Activated naive CD4-positive, alpha-beta T cell treated with anti-CD3 and anti-CD28 coated beads, Interleukin-2, amount 50 U/mL, for 24 hours (primary cell): ENCODE data around the gene TMEM87A.
"Not testable (repeated sequence)": the region's sequence is repeated elsewhere in the genome, so short reads cannot be mapped to it uniquely, and the experiment has no call there.

Source experiments
- H3K27ac Mint-ChIP-seq: one replicate; pipeline ENCODE4 v1.8.0; 2021; ENCODE audit warnings: mild to moderate bottlenecking, mixed read lengths
- H3K27me3 Mint-ChIP-seq: one replicate; pipeline ENCODE4 v1.8.0; 2021; ENCODE audit warnings: mixed read lengths
- H3K36me3 Mint-ChIP-seq: one replicate; pipeline ENCODE4 v1.8.0; 2021; ENCODE audit warnings: mixed read lengths
- H3K4me1 Mint-ChIP-seq: one replicate; pipeline ENCODE4 v1.8.0; 2021; ENCODE audit warnings: mixed read lengths
- H3K4me3 Mint-ChIP-seq: one replicate; pipeline ENCODE4 v1.8.0; 2021; ENCODE audit warnings: mild to moderate bottlenecking, mixed read lengths
- H3K9me3 Mint-ChIP-seq: one replicate; pipeline ENCODE4 v1.8.0; 2021; ENCODE audit warnings: mixed read lengths

TMEM87A gene

GRCh38 chr15:42279234-42279723 is 6.0 kb upstream of the TMEM87A start:
- Mint-ChIP-seq H3K4me3 (no peak overlapping the region), H3K9me3 (no peaks in the 10 kb centered on the region), H3K27ac (no peak overlapping the region), H3K4me1 (peaks cover 25% of the 10 kb centered on the region), H3K36me3 (peaks cover 4% of the 10 kb centered on the region), H3K27me3 (no peaks in the 10 kb centered on the region)

- Mint-ChIP-seq H3K36me3 (peaks cover 6% of the 10 kb centered on the region), H3K4me1 (peaks cover 38% of the 10 kb centered on the region), H3K27me3 (no peaks in the 10 kb centered on the region), H3K27ac (peak overlapping the region; percentile 41), H3K4me3 (no peak overlapping the region), H3K9me3 (no peaks in the 10 kb centered on the region)
Measured at GRCh38 chr15:42276762-42277161, 3.5 kb upstream of the TMEM87A start.

- H3K9me3 Mint-ChIP-seq: no peaks in the 10 kb centered on the region
- H3K4me3 Mint-ChIP-seq: peak overlapping the region; percentile 96
- H3K36me3 Mint-ChIP-seq: peaks cover 6% of the 10 kb centered on the region
- H3K27me3 Mint-ChIP-seq: no peaks in the 10 kb centered on the region
- H3K27ac Mint-ChIP-seq: peak overlapping the region; percentile 86
- H3K4me1 Mint-ChIP-seq: peaks cover 45% of the 10 kb centered on the region
Measured at GRCh38 chr15:42275780-42276391, 2.7 kb upstream of the TMEM87A start.

GRCh38 chr15:42274702-42274989 is 1.4 kb upstream of the TMEM87A start:
- Mint-ChIP-seq H3K4me1 (peaks cover 50% of the 10 kb centered on the region), H3K27ac (peak overlapping the region; percentile 100), H3K4me3 (peak overlapping the region; percentile 96), H3K36me3 (peaks cover 6% of the 10 kb centered on the region), H3K9me3 (no peaks in the 10 kb centered on the region), H3K27me3 (no peaks in the 10 kb centered on the region)

- H3K27ac Mint-ChIP-seq: peak overlapping the region; percentile 100
- H3K36me3 Mint-ChIP-seq: peaks cover 6% of the 10 kb centered on the region
- no peaks in the 10 kb centered on the region for H3K9me3 Mint-ChIP-seq
- H3K4me1 Mint-ChIP-seq: peaks cover 53% of the 10 kb centered on the region
- no peaks in the 10 kb centered on the region for H3K27me3 Mint-ChIP-seq
- peak overlapping the region; percentile 96 for H3K4me3 Mint-ChIP-seq
Measured at GRCh38 chr15:42273900-42274701, 868 bp upstream of the TMEM87A start.

GRCh38 chr15:42270996-42271395 is 2.2 kb downstream of the TMEM87A start:
- Mint-ChIP-seq H3K27ac (no peak overlapping the region), H3K4me3 (peak overlapping the region; percentile 40), H3K36me3 (peaks cover 4% of the 10 kb centered on the region), H3K4me1 (peaks cover 65% of the 10 kb centered on the region), H3K9me3 (no peaks in the 10 kb centered on the region), H3K27me3 (no peaks in the 10 kb centered on the region)

GRCh38 chr15:42270551-42270950 is 2.7 kb downstream of the TMEM87A start:
- Mint-ChIP-seq H3K27ac (no peak overlapping the region), H3K36me3 (peaks cover 8% of the 10 kb centered on the region), H3K27me3 (no peaks in the 10 kb centered on the region), H3K4me3 (peak overlapping the region; percentile 40), H3K9me3 (no peaks in the 10 kb centered on the region), H3K4me1 (peaks cover 61% of the 10 kb centered on the region)

- Mint-ChIP-seq H3K4me1 (peaks cover 48% of the 10 kb centered on the region), H3K9me3 (no peaks in the 10 kb centered on the region), H3K27me3 (no peaks in the 10 kb centered on the region), H3K36me3 (peaks cover 24% of the 10 kb centered on the region), H3K4me3 (no peak overlapping the region), H3K27ac (no peak overlapping the region)
Measured at GRCh38 chr15:42267286-42267685, 5.9 kb downstream of the TMEM87A start.

GRCh38 chr15:42264795-42265194 is 8.4 kb downstream of the TMEM87A start:
- Mint-ChIP-seq H3K9me3 (no peaks in the 10 kb centered on the region), H3K27me3 (no peaks in the 10 kb centered on the region), H3K4me3 (no peak overlapping the region), H3K36me3 (peaks cover 33% of the 10 kb centered on the region), H3K27ac (no peak overlapping the region), H3K4me1 (peaks cover 32% of the 10 kb centered on the region)

- Mint-ChIP-seq H3K27me3 (no peaks in the 10 kb centered on the region), H3K4me1 (peaks cover 21% of the 10 kb centered on the region), H3K4me3 (no peak overlapping the region), H3K36me3 (peaks cover 34% of the 10 kb centered on the region), H3K27ac (no peak overlapping the region), H3K9me3 (peaks cover 17% of the 10 kb centered on the region)
Measured at GRCh38 chr15:42253300-42253699, 19.9 kb downstream of the TMEM87A start.

GRCh38 chr15:42240823-42241222 is 32.4 kb downstream of the TMEM87A start:
- H3K27me3 Mint-ChIP-seq: no peaks in the 10 kb centered on the region
- H3K36me3 Mint-ChIP-seq: peaks cover 24% of the 10 kb centered on the region
- H3K4me1 Mint-ChIP-seq: peaks cover 16% of the 10 kb centered on the region
- H3K27ac Mint-ChIP-seq: no peak overlapping the region
- no peak overlapping the region for H3K4me3 Mint-ChIP-seq
- H3K9me3 Mint-ChIP-seq: no peaks in the 10 kb centered on the region

GRCh38 chr15:42239528-42240182 is 33.6 kb downstream of the TMEM87A start:
- Mint-ChIP-seq H3K36me3 (peaks cover 31% of the 10 kb centered on the region), H3K27ac (peak overlapping the region; percentile 57)

GRCh38 chr15:42233107-42233506 is 40.1 kb downstream of the TMEM87A start:
- H3K27ac Mint-ChIP-seq: peak overlapping the region; percentile 21
- peaks cover 18% of the 10 kb centered on the region for H3K36me3 Mint-ChIP-seq
- H3K9me3 Mint-ChIP-seq: no peaks in the 10 kb centered on the region
- no peaks in the 10 kb centered on the region for H3K27me3 Mint-ChIP-seq
- peaks cover 6% of the 10 kb centered on the region for H3K4me1 Mint-ChIP-seq
- H3K4me3 Mint-ChIP-seq: no peak overlapping the region

More at GRCh38 chr15:42239528-42240182, 33.6 kb downstream of the TMEM87A start:
- H3K9me3 Mint-ChIP-seq: no peaks in the 10 kb centered on the region
- peaks cover 18% of the 10 kb centered on the region for H3K4me1 Mint-ChIP-seq
- no peak overlapping the region for H3K4me3 Mint-ChIP-seq
- no peaks in the 10 kb centered on the region for H3K27me3 Mint-ChIP-seq

GRCh38 chr15:42232606-42233005 is 40.6 kb downstream of the TMEM87A start:
- H3K27me3 Mint-ChIP-seq: no peaks in the 10 kb centered on the region
- peaks cover 6% of the 10 kb centered on the region for H3K4me1 Mint-ChIP-seq
- no peaks in the 10 kb centered on the region for H3K9me3 Mint-ChIP-seq
- peaks cover 18% of the 10 kb centered on the region for H3K36me3 Mint-ChIP-seq
- no peak overlapping the region for H3K4me3 Mint-ChIP-seq
- H3K27ac Mint-ChIP-seq: no peak overlapping the region

GRCh38 chr15:42231088-42231487 is 42.1 kb downstream of the TMEM87A start:
- no peaks in the 10 kb centered on the region for H3K27me3 Mint-ChIP-seq
- H3K9me3 Mint-ChIP-seq: no peaks in the 10 kb centered on the region
- peaks cover 6% of the 10 kb centered on the region for H3K4me1 Mint-ChIP-seq
- no peak overlapping the region for H3K4me3 Mint-ChIP-seq
- H3K27ac Mint-ChIP-seq: peak overlapping the region; percentile 24
- peaks cover 18% of the 10 kb centered on the region for H3K36me3 Mint-ChIP-seq

- H3K27ac Mint-ChIP-seq: peak overlapping the region; percentile 68
- not testable (repeated sequence) for H3K4me3 Mint-ChIP-seq, H3K9me3 Mint-ChIP-seq
Measured at GRCh38 chr15:42228981-42229380, 44.3 kb downstream of the TMEM87A start.

More at GRCh38 chr15:42228981-42229380, 44.3 kb downstream of the TMEM87A start:
- H3K27me3 Mint-ChIP-seq, H3K4me1 Mint-ChIP-seq: not testable (repeated sequence)
- peaks cover 12% of the 10 kb centered on the region for H3K36me3 Mint-ChIP-seq
